ENCODE data around the gene PSME1. TPM values are rescaled to one million over a fixed set of nuclear protein-coding genes. Genes with fewer than 3 reads are reported as not detected.

PSME1 gene
- polyA plus RNA-seq, 2 of the 4 experiments (the other 2 are of a cell fraction), result 83.6 to 124 TPM

- DNase-seq (ENCODE audit: low read depth in 1 of 2, low spot score in 1 of 2) (no peak), FAIRE-seq (no peak), ATAC-seq (no peak)
- CTCF ChIA-PET, result interaction anchor here (0.6 to 12.6 kb wide), 4 partner anchors 8 to 964 kb away, joined by 4 to 168 read pairs (median 10); partner anchors contain the start of genes EMC9, IRF9 and PSME1
- TF ChIP-seq CBX2 (IDR thresholded peaks at IDR 0.05; ENCODE audit: borderline replicate concordance, low read depth) (no peak), MAZ (IDR thresholded peaks at IDR 0.05; ENCODE audit: borderline replicate concordance, low read depth, low read length) (no peak), CEBPB (IDR thresholded peaks at IDR 0.05) (no peak), HOXB5 (CRISPR knock-in tag; IDR thresholded peaks at IDR 0.05) (no peak)
- POLR2A ChIA-PET, result interaction anchor here (1.5 kb wide), 1 partner anchor 64 kb away, joined by 3 read pairs; the partner anchor contains the start of gene CHMP4A
- Histone ChIP-seq H3K4me3 (no peak overlapping the region), H3K27ac (no peak overlapping the region), H3K4me1 (peaks cover 14% of the 10 kb centered on the region), H3K4me2 (no peak overlapping the region), H3K9me3 (no peaks in the 10 kb centered on the region)
- WGBS (ENCODE audit: missing lambda C conversion rate), result 95% methylated on average over 3 of the region's 3 CpGs
These were observed 13.4 kb downstream of the PSME1 start for GRCh38 chr14:24149302-24149969.

GRCh38 chr14:24150061-24150460, 14.1 kb downstream of the PSME1 start:
- no peak for TF ChIP-seq HMGXB4 (CRISPR knock-in tag; IDR thresholded peaks at IDR 0.05; ENCODE audit: borderline replicate concordance)
- no peak for TF ChIP-seq NPAS2 (CRISPR knock-in tag; IDR thresholded peaks at IDR 0.05; ENCODE audit: borderline replicate concordance)
- no peak for TF ChIP-seq CBX8 (IDR thresholded peaks at IDR 0.05)
- no peak for TF ChIP-seq POLR2A (IDR thresholded peaks at IDR 0.05; ENCODE audit: low read length)
- TF ChIP-seq RFX5 (IDR thresholded peaks at IDR 0.05), result no peak
- TF ChIP-seq SREBF2 (IDR thresholded peaks at IDR 0.05), result no peak
- no peak for TF ChIP-seq CHD4 (IDR thresholded peaks at IDR 0.05; ENCODE audit: borderline replicate concordance)
- no peak for TF ChIP-seq CTCF (IDR thresholded peaks at IDR 0.05)
- TF ChIP-seq FOXS1 (CRISPR knock-in tag; IDR thresholded peaks at IDR 0.05), result no peak
- no peak for TF ChIP-seq TFCP2L1 (CRISPR knock-in tag; IDR thresholded peaks at IDR 0.05)
- no peak for TF ChIP-seq POLR2AphosphoS2 (conservative IDR thresholded peaks at IDR 0.05; ENCODE audit: low read length)
- Histone ChIP-seq H3K4me1 (peaks cover 14% of the 10 kb centered on the region), H3K4me3 (no peak overlapping the region), H3K4me2 (no peak overlapping the region), H3K27ac (no peak overlapping the region), H3K9me3 (no peaks in the 10 kb centered on the region)
- POLR2A ChIA-PET, result interaction anchor here (1.5 to 2.1 kb wide), 2 partner anchors 11 to 64 kb away, joined by 3 to 6 read pairs; partner anchors contain the start of genes CHMP4A and IRF9
- FAIRE-seq (no peak), DNase-seq (ENCODE audit: low read depth in 1 of 2, low spot score in 1 of 2) (no peak), ATAC-seq (no peak)
- CTCF ChIA-PET, result interaction anchor here (2.8 to 12.6 kb wide), 2 partner anchors 9 to 12 kb away, joined by 10 to 168 read pairs; partner anchors contain the start of genes EMC9 and IRF9
- WGBS (ENCODE audit: missing lambda C conversion rate), result 89% methylated on average over 9 of the region's 9 CpGs

GRCh38 chr14:24150567-24150966, 14.6 kb downstream of the PSME1 start:
- FAIRE-seq, result no peak
- Histone ChIP-seq H3K9me3 (no peaks in the 10 kb centered on the region), H3K4me3 (no peak overlapping the region), H3K27ac (no peak overlapping the region), H3K4me2 (no peak overlapping the region), H3K4me1 (peaks cover 9% of the 10 kb centered on the region)
- 90% methylated on average over 8 of the region's 9 CpGs for WGBS (ENCODE audit: missing lambda C conversion rate)
- DNase-seq (ENCODE audit: low read depth in 1 of 2, low spot score in 1 of 2), result no peak
- ChIA-PET CTCF (interaction anchor here (0.9 to 12.6 kb wide), 3 partner anchors 9 to 56 kb away, joined by 3 to 168 read pairs (median 10); partner anchors contain the start of genes EMC9 and IRF9), POLR2A (interaction anchor here (1.5 to 2.1 kb wide), 2 partner anchors 10 to 63 kb away, joined by 3 to 6 read pairs; partner anchors contain the start of genes CHMP4A and IRF9)
- TF ChIP-seq MYC (IDR thresholded peaks at IDR 0.05; ENCODE audit: borderline replicate concordance, low read length) (no peak), HDAC2 (IDR thresholded peaks at IDR 0.05) (no peak), RAD21 (conservative IDR thresholded peaks at IDR 0.05 in 1 of 2, IDR thresholded peaks at IDR 0.05 in 1 of 2) (no peak), NR3C1 (IDR thresholded peaks at IDR 0.05) (no peak)
- ATAC-seq, result no peak

Measured in A549 (cell line).